K562 (cell line): ENCODE data around the gene CDHR2. TPM values are rescaled to one million over a fixed set of nuclear protein-coding genes. Genes with fewer than 3 reads are reported as not detected.
A peak's percentile ranks its signal among the peaks of the same experiment; 100 is the strongest.

Source experiments
- L3MBTL2 ChIP-seq: fragments of 450-650 bp; IDR thresholded peaks from 2 replicates; pipeline ENCODE4 v1.6.1; 2016; ENCODE audit warnings: mild to moderate bottlenecking, moderate library complexity
- MBD2 ChIP-seq: sonication (generic); IDR thresholded peaks from 2 replicates; pipeline ENCODE4 v1.6.1; 2016; ENCODE audit warnings: low read depth, borderline replicate concordance
- MEF2D ChIP-seq: conservative IDR thresholded peaks from 2 replicates; pipeline ENCODE4 v1.6.1; 2016; ENCODE audit warnings: low read depth, missing genetic modification characterization, missing compliant biosample characterization
- MEIS2 ChIP-seq: fragments of 450-650 bp; IDR thresholded peaks from 2 replicates; pipeline ENCODE4 v1.6.1; 2014; ENCODE audit warnings: mild to moderate bottlenecking; ENCODE audit not compliant: partially characterized antibody
- PHTF2 ChIP-seq: fragments of 250-450 bp; sonication (Bioruptor Pico); IDR thresholded peaks from 2 replicates; pipeline ENCODE4 v1.5.0; 2021; ENCODE audit warnings: mild to moderate bottlenecking
- RBBP5 ChIP-seq: fragments of 200-600 bp; sonication (generic); IDR thresholded peaks from 2 replicates; pipeline ENCODE4 v1.6.1; 2012; ENCODE audit warnings: borderline replicate concordance, mild to moderate bottlenecking, low read length, control low read depth, inconsistent platforms; ENCODE audit not compliant: insufficient read depth, poor library complexity, severe bottlenecking
- SMAD3 ChIP-seq: fragments of 450-650 bp; formaldehyde crosslinking; conservative IDR thresholded peaks from 2 replicates; pipeline ENCODE4 v1.4.0; 2020; ENCODE audit warnings: mild to moderate bottlenecking
- SMARCA4 ChIP-seq: fragments of 450-650 bp; IDR thresholded peaks from 2 replicates; pipeline ENCODE4 v1.6.1; 2016
- ZBTB8A ChIP-seq: fragments of 450-650 bp; IDR thresholded peaks from 2 replicates; pipeline ENCODE4 v1.6.1; 2018; ENCODE audit warnings: mild to moderate bottlenecking, moderate library complexity; ENCODE audit not compliant: partially characterized antibody
- ZFPM2 ChIP-seq: fragments of 250-450 bp; sonication (Bioruptor Pico); IDR thresholded peaks from 2 replicates; pipeline ENCODE4 v1.5.1; 2022; ENCODE audit warnings: mild to moderate bottlenecking
- ZNF232 ChIP-seq: sonication (generic); formaldehyde crosslinking; IDR thresholded peaks from 2 replicates; pipeline ENCODE4 v1.8.0; 2022; ENCODE audit warnings: mild to moderate bottlenecking, missing genetic modification reagents
- ZNF551 ChIP-seq: fragments of 250-450 bp; sonication (Bioruptor Pico); IDR thresholded peaks from 2 replicates; pipeline ENCODE4 v1.5.0; 2021; ENCODE audit warnings: mild to moderate bottlenecking, moderate library complexity
- polyA plus RNA-seq, 8 experiments: library from polyadenylated mRNA; depleted of rRNA in 4 of 8; stranded (reverse) in 5 of 8; unstranded in 3 of 8; fragments of >200 nt; fragmentation: Nextera tagmentation in 2 of 8; fragmentation: Illumina TruSeq in 1 of 8; extraction: Ambion mirVana in 2 of 8; extraction: Trizol in 1 of 8; gene quantifications; 2 replicates each; pipeline versions ENCODE4 v1.2.1 to v1.2.3, GENCODE V29; 2011 to 2014; ENCODE audit warnings: inconsistent platforms in 1 of 8, missing spikeins in 1 of 8
- total RNA-seq, 7 experiments: library from RNA; depleted of rRNA in 6 of 7; stranded (reverse); fragments of >200 nt in 6 of 7; fragmentation: Illumina TruSeq in 2 of 7; extraction: Trizol in 2 of 7; gene quantifications; 2 replicates each; pipeline versions ENCODE4 v1.2.1 to v1.2.3, GENCODE V29; 2011 to 2021; ENCODE audit warnings: low replicate concordance in 1 of 7
- TF ChIP-seq, protein P1 (sequence below): IDR thresholded peaks from 2 replicates; pipeline ENCODE4 v1.6.1; 2011; ENCODE audit warnings: borderline replicate concordance, low read depth, mild to moderate bottlenecking, moderate library complexity, low read length; ENCODE audit not compliant: insufficient read depth, poor library complexity, severe bottlenecking
- TF ChIP-seq, protein P2 (sequence below): fragments of 200-800 bp; sonication (Bioruptor generic); IDR thresholded peaks from 2 replicates; pipeline ENCODE4 v1.6.1; 2017; ENCODE audit warnings: missing genetic modification characterization, missing compliant biosample characterization
- TF ChIP-seq, protein P3 (sequence below): fragments of 450-650 bp; formaldehyde crosslinking; IDR thresholded peaks from 2 replicates; pipeline ENCODE4 v1.4.0; 2020; ENCODE audit warnings: mild to moderate bottlenecking, moderate library complexity
- TF ChIP-seq, protein P4 (sequence below): sonication (generic); formaldehyde crosslinking; IDR thresholded peaks from 2 replicates; pipeline ENCODE4 v1.8.0; 2023; ENCODE audit warnings: mild to moderate bottlenecking, missing genetic modification reagents
- TF ChIP-seq, protein P5 (sequence below): fragments of 450-650 bp; conservative IDR thresholded peaks from 2 replicates; pipeline ENCODE4 v1.6.1; 2016; ENCODE audit warnings: missing genetic modification characterization, low read depth, mild to moderate bottlenecking, missing compliant biosample characterization, moderate library complexity

CDHR2 gene
- total and polyA plus RNA-seq, 9 of the 15 experiments (the other 6 are each of a cell fraction or from before 2014, with no cell fraction given) = 0.01 to 0.62 (median 0.09) TPM; not detected in 2

DNA sequence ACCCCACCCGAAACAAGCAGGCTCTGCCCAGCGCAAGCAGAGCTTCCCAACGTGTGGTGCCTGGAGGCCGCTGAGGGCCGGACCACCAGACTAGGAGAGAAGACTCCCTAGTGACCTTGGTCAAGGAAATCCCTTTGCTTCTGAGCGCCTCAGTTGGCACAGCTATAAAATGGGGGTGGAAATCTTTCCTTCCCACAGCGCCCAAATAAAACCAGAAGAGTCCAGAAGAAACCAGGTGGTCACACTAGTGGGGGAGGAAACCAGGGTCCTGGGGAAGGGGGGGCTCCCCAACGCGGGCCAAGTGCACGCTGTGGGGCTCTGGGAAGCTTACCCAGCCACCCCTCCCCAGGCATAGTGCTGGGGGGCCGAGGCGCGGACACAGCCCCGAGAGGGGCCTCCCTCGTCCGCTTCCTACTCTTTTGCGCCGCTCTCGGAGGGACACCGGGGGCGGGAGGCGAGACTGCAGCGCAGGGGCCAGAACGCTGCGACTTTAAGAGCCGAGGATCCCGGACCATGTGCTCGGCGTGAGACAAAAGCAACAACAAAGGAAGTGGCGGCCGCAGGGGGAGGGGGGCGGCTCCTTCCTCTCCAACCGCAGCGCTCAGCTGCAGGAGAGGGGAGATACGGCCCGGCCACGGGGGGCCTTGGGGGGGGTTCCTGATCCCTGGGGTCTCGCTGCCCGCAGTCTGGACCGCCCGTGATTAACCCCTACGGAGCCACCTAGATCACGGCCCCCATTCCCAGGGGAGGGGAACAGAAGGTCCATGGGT is 12.8 kb upstream of the CDHR2 start (continued):
- TF ChIP-seq L3MBTL2 (no peak; the same call in 1 of the 2 replicates), ZFPM2 (CRISPR knock-in tag) (no peak), MBD2 (no peak), PHTF2 (no peak), ZNF232 (CRISPR knock-in tag) (no peak), RBBP5 (peak; percentile 46), MEIS2 (no peak), SMAD3 (CRISPR knock-in tag) (no peak), ZNF551 (CRISPR knock-in tag) (no peak), ZBTB8A (no peak), SMARCA4 (no peak), MEF2D (no peak)
- TF ChIP-seq, protein P1, sequence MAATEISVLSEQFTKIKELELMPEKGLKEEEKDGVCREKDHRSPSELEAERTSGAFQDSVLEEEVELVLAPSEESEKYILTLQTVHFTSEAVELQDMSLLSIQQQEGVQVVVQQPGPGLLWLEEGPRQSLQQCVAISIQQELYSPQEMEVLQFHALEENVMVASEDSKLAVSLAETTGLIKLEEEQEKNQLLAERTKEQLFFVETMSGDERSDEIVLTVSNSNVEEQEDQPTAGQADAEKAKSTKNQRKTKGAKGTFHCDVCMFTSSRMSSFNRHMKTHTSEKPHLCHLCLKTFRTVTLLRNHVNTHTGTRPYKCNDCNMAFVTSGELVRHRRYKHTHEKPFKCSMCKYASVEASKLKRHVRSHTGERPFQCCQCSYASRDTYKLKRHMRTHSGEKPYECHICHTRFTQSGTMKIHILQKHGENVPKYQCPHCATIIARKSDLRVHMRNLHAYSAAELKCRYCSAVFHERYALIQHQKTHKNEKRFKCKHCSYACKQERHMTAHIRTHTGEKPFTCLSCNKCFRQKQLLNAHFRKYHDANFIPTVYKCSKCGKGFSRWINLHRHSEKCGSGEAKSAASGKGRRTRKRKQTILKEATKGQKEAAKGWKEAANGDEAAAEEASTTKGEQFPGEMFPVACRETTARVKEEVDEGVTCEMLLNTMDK = no peak
- TF ChIP-seq, protein P2, sequence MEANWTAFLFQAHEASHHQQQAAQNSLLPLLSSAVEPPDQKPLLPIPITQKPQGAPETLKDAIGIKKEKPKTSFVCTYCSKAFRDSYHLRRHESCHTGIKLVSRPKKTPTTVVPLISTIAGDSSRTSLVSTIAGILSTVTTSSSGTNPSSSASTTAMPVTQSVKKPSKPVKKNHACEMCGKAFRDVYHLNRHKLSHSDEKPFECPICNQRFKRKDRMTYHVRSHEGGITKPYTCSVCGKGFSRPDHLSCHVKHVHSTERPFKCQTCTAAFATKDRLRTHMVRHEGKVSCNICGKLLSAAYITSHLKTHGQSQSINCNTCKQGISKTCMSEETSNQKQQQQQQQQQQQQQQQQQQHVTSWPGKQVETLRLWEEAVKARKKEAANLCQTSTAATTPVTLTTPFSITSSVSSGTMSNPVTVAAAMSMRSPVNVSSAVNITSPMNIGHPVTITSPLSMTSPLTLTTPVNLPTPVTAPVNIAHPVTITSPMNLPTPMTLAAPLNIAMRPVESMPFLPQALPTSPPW = peak; percentile 42; the same call in 1 of the 2 replicates
- TF ChIP-seq, protein P3, sequence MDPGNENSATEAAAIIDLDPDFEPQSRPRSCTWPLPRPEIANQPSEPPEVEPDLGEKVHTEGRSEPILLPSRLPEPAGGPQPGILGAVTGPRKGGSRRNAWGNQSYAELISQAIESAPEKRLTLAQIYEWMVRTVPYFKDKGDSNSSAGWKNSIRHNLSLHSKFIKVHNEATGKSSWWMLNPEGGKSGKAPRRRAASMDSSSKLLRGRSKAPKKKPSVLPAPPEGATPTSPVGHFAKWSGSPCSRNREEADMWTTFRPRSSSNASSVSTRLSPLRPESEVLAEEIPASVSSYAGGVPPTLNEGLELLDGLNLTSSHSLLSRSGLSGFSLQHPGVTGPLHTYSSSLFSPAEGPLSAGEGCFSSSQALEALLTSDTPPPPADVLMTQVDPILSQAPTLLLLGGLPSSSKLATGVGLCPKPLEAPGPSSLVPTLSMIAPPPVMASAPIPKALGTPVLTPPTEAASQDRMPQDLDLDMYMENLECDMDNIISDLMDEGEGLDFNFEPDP (CRISPR knock-in tag) = no peak
- TF ChIP-seq, protein P4, sequence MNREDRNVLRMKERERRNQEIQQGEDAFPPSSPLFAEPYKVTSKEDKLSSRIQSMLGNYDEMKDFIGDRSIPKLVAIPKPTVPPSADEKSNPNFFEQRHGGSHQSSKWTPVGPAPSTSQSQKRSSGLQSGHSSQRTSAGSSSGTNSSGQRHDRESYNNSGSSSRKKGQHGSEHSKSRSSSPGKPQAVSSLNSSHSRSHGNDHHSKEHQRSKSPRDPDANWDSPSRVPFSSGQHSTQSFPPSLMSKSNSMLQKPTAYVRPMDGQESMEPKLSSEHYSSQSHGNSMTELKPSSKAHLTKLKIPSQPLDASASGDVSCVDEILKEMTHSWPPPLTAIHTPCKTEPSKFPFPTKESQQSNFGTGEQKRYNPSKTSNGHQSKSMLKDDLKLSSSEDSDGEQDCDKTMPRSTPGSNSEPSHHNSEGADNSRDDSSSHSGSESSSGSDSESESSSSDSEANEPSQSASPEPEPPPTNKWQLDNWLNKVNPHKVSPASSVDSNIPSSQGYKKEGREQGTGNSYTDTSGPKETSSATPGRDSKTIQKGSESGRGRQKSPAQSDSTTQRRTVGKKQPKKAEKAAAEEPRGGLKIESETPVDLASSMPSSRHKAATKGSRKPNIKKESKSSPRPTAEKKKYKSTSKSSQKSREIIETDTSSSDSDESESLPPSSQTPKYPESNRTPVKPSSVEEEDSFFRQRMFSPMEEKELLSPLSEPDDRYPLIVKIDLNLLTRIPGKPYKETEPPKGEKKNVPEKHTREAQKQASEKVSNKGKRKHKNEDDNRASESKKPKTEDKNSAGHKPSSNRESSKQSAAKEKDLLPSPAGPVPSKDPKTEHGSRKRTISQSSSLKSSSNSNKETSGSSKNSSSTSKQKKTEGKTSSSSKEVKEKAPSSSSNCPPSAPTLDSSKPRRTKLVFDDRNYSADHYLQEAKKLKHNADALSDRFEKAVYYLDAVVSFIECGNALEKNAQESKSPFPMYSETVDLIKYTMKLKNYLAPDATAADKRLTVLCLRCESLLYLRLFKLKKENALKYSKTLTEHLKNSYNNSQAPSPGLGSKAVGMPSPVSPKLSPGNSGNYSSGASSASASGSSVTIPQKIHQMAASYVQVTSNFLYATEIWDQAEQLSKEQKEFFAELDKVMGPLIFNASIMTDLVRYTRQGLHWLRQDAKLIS (CRISPR knock-in tag) = no peak; the same call in 1 of the 2 replicates
- TF ChIP-seq, protein P5, sequence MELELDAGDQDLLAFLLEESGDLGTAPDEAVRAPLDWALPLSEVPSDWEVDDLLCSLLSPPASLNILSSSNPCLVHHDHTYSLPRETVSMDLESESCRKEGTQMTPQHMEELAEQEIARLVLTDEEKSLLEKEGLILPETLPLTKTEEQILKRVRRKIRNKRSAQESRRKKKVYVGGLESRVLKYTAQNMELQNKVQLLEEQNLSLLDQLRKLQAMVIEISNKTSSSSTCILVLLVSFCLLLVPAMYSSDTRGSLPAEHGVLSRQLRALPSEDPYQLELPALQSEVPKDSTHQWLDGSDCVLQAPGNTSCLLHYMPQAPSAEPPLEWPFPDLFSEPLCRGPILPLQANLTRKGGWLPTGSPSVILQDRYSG = no peak
